HepG2 (cell line): ENCODE data around the gene BCAR3.

ENCODE experiments used
- IRF2 ChIP-seq: IDR thresholded peaks from 2 replicates; pipeline ENCODE4 v1.6.1; 2018; ENCODE audit warnings: missing genetic modification reagents, missing compliant biosample characterization
- PCBP1 ChIP-seq: fragments of 200-400 bp; formaldehyde crosslinking; IDR thresholded peaks from 2 replicates; pipeline ENCODE4 v1.6.1; 2017; ENCODE audit warnings: mild to moderate bottlenecking, low read depth, low read length, borderline replicate concordance
- POLR2AphosphoS5 ChIP-seq: IDR thresholded peaks from 2 replicates; pipeline ENCODE4 v1.6.1; 2012; ENCODE audit warnings: low read depth, low read length

- TF ChIP-seq POLR2AphosphoS5 (no peak), PCBP1 (no peak), IRF2 (CRISPR knock-in tag) (no peak)
Measured at GRCh38 chr1:93623436-93623835, 58.2 kb downstream of the BCAR3 start.
